ENCODE results near the gene TBX1.

The TBX1 gene

DNA sequence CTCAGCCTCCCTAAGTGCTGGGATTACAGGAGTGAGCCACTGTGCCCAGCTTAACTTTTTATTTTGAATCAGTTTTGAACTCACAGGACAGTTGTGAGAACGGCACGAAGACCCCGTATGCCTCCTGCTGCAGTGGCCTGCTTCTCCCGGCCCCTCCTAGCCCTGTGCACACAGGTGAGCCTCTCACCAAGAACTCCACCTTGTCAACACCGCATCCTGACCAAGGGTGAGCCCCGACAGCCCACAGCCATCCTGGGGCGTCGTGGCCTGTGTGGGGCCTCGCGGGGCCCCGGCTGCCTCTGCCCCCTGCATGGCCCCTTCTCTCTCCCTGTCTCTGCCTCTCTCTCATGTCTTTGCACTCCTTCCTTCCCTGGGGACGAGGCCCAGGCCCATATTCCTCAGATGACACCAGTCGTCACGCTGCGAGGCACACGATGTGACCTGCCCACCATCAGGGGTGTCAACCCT lies 55.3 kb downstream of the TBX1 start:
- no peak for DNase-seq

DNA sequence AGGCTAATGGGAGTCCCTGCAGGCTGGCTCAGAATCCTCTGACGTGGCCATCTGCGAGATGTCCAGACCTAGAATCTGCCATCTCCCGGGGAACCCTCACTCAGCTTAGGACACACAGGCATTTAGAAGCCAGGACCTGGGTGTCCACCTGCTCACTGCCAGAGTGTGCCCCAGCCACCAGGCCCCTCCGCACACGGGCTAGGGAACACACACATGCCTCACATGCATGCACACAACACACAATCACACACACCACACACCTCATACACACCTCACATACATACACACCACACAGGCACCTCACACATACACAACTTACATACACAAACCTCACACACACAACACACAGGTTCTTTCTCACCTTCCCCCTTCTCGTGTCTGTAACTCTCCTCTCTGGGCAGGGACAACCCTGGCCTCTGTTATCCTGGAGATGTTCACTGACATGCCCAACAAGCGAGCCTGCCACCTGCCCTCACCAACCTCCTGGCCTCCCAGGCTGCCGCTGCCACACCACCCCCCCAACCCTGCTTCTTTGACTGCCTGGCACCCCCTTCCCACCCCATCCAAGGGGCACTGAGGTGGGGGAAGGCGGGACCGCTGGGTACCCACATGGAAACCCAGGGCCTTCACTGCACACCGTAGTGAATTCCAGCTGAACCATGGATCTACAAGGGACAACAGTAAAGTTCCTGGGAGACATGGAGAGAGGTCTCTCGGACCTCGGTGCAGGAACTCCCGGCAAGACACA lies 56.0 kb downstream of the TBX1 start:
- DNase-seq, result no peak

All from stimulated activated naive CD4-positive, alpha-beta T cell (primary cell).